HG03060 (cell line): ENCODE measurements around the gene DNAJB1.

Experiments used
- ATAC-seq: cut with Tn5 transposase; IDR thresholded peaks from one replicate; pipeline ENCODE4 v1.9.1; 2021; ENCODE audit warnings: low read depth, moderate number of reproducible peaks; ENCODE audit not compliant: unreplicated experiment

DNAJB1 gene

GRCh38 chr19:14497228-14497921 lies 20.8 kb downstream of the DNAJB1 start:
- ATAC-seq, result no peak

GRCh38 chr19:14496834-14497227 lies 21.4 kb downstream of the DNAJB1 start:
- no peak for ATAC-seq

- ATAC-seq, result no peak
Observed at GRCh38 chr19:14496029-14496833, 22.0 kb downstream of the DNAJB1 start, which contains the start of gene GIPC1. Gene GIPC1 (minus strand): TSS chr19:14496127. CDS start chr19:14482976, 13,151 bp downstream.

- ATAC-seq, result no peak
Observed at GRCh38 chr19:14495672-14496028, 22.5 kb downstream of the DNAJB1 start.

GRCh38 chr19:14494910-14495671 lies 23.1 kb downstream of the DNAJB1 start:
- no peak for ATAC-seq

- ATAC-seq, result no peak
Observed at GRCh38 chr19:14494411-14494810, 23.8 kb downstream of the DNAJB1 start.

GRCh38 chr19:14492756-14493337 lies 25.4 kb downstream of the DNAJB1 start:
- no peak for ATAC-seq

GRCh38 chr19:14487370-14488125 lies 30.6 kb downstream of the DNAJB1 start:
- no peak for ATAC-seq

GRCh38 chr19:14482172-14482941 lies 35.8 kb downstream of the DNAJB1 start:
- no peak for ATAC-seq

- no peak for ATAC-seq
Observed at GRCh38 chr19:14480700-14481079, 37.5 kb downstream of the DNAJB1 start.

GRCh38 chr19:14479975-14480699 lies 38.1 kb downstream of the DNAJB1 start:
- no peak for ATAC-seq

- no peak for ATAC-seq
Observed at GRCh38 chr19:14479309-14479974, 38.8 kb downstream of the DNAJB1 start.

- no peak for ATAC-seq
Observed at GRCh38 chr19:14478113-14478545, 40.1 kb downstream of the DNAJB1 start.

- no peak for ATAC-seq
Observed at GRCh38 chr19:14477418-14478112, 40.6 kb downstream of the DNAJB1 start.

- no peak for ATAC-seq
Observed at GRCh38 chr19:14476673-14477401, 41.4 kb downstream of the DNAJB1 start.

- no peak for ATAC-seq
Observed at GRCh38 chr19:14476327-14476672, 41.9 kb downstream of the DNAJB1 start.
